HG03571 (cell line): ENCODE measurements around the gene GLRB.
"Not testable (repeated sequence)": the region's sequence is repeated elsewhere in the genome, so short reads cannot be mapped to it uniquely, and the experiment has no call there.

Source experiments
- ATAC-seq: cut with Tn5 transposase; IDR thresholded peaks from one replicate; pipeline ENCODE4 v1.9.1; 2021; ENCODE audit not compliant: unreplicated experiment

The GLRB gene

DNA sequence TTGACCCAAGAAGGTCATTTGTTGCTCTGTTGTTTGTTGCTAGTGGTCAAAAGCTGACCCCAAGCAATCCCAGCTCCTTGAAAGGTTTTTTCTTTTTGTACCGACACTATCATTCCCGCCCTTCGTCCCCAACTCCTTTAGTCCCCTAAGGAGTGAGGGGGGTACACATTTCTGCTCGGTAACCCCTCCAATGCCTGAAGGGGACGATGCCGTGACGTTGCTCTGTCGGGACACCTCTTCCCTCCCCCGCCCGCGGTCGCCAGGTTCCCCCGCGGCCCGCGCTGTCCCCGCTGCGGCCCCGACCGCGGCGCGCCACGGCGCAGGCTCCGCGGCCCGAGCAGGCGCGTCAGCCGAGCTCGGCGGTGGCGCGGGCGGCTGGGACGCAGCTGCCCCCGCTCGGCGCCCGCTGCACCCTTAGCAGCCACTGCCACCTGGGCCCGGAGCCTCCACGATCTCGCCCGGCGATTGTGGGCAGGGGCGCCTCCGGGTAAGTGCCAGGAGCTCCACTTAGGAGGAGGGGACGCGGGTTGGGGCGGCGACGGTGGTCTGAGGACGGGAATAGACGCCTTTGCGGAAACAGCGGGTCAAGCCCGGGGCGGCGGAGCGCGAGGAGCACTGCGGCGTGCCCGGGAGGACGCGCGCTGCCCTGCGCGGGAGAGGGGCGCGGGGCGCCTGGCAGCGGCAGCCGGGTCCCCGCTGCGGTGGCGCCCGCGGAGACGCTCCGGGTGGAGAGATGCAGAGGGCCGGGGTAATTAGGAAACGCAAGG is at the start of gene GLRB:
Gene GLRB, plus strand, starts transcription at position 340 of the 767 bp plus-strand sequence. CDS start 1,875 bp downstream, outside the sequence.
- ATAC-seq: no peak

DNA sequence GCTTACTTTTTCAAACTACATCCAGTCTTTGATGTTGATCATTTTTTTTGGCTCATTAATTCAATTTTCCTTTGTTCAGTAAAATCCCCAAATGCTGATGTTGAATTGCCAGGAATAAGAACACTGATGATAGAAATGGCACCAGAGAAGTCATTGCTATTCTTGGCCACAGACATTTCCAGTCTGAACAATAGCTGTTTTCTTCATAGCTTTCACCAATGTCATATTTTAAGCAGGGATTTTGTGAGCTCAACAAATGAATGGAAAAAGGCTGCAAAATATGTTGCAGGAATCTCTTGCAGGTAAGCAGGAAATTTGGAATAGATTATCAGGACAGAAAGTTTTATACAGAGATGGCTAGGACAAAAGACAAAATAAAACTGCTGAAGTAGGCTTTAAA is 40.5 kb upstream of the GLRB start:
- ATAC-seq: no peak

- no peak for ATAC-seq
Observed at GRCh38 chr4:157040405-157040804, 35.5 kb upstream of the GLRB start.

- ATAC-seq: no peak
Observed at GRCh38 chr4:157043131-157043530, 32.8 kb upstream of the GLRB start.

GRCh38 chr4:157045507-157046127 is 30.3 kb upstream of the GLRB start:
- no peak for ATAC-seq

GRCh38 chr4:157048248-157048647 is 27.7 kb upstream of the GLRB start:
- ATAC-seq: no peak

DNA sequence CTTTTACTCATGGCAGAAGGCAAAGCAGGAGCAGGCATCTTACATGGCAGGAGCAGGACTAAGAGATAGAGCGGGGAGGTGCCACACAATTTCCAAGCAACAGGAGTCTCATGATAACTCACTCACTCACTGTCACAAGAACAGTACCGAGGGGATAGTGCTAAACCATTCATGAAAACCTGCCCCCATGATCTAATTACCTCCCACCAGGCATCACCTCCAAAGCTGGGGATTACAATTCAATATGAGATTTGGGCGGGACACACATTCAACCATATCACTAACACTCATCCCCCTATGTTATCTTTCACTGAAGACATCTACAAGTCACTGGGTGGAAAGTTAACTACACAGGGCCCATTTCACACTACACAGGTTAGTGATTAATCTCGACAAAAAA is 25.4 kb upstream of the GLRB start:
- ATAC-seq: no peak

DNA sequence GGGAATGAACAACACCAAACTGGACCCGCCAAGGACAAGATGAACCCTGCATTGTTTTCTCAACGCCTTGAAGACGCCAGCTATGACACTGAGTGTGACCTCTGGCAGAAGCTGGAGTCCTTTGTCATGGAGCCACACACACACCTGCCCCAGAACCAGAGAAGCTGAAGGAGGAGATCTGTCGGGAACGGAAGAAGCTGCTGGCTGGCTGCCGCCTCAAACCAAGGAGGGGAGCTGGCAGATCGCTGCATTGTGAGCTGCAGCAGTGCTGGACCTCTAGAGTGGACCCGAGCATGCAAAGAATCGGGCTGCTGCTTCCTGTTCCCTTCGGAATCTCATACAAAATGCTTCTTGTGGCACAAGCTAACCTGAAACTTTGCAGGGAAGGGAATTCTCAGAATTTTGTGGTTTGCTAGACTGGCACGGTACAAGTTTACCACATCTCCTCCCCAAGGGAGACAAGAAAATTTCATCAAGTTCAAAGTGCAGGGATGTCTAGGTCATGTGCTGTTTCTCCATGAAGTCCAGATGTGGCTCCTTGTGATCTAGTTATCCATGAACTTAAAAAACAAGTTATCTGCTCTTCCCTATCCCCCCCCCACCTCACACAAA is 23.4 kb upstream of the GLRB start:
- no peak for ATAC-seq

DNA sequence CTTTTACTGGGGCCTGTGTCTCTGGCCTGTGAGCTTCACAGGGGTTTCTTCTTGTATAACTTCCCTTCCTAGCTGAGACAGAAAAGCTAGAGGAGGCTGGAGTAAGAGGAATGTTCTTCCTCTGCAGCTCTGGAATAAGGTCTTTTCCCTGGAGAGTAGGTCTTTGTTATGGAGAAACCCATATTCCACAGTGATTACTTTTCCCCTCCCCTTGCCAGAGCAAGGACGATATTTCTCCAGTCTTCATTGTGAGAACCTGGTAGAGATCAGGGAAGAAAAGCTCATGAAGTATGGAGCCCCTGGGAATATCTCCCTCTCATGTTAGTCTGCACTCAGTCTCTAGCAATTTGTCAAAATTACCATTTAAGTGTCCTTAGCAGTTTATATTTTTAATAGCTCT is 18.7 kb upstream of the GLRB start:
- no peak for ATAC-seq

- not testable (repeated sequence) for ATAC-seq
Observed at GRCh38 chr4:157058899-157059298, 17.1 kb upstream of the GLRB start.

DNA sequence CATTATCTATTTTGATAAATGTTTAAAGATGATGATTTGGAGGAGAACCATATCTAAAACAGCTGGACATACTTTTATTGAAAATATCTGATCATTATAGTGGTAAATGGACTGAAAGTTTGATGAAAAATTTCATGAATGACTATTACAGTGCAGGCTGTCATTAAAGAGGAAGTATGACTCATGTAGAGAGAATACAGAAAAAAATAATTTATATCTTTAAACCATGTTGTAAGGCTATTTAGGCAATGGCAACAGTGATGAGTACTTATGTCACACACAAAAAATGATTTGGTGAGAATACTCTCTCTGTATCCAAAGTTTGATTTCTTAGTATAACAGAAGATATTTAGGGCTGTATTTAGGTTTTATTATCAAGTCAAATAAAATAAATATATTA is 3.9 kb upstream of the GLRB start:
- no peak for ATAC-seq

DNA sequence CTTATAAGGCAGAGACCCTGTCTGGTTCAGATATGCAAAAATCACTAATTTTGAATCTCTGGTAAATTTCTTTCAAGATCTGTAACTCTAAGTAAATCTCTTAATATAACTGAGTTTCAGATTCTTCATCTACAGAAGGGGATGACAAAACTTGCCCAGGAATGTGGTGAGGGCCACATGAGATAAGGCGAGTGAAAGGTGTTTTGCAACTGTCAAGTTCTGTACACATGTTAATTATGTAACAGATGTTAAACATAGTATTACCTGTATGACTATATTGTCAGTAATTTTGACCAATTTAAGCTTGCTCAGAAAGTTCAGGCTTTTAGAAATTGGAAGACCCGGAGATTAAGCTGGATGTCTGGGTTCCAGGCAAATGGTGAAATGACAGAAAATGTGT is 549 bp upstream of the GLRB start:
- no peak for ATAC-seq

GRCh38 chr4:157076578-157076947 is 613 bp downstream of the GLRB start:
- no peak for ATAC-seq

DNA sequence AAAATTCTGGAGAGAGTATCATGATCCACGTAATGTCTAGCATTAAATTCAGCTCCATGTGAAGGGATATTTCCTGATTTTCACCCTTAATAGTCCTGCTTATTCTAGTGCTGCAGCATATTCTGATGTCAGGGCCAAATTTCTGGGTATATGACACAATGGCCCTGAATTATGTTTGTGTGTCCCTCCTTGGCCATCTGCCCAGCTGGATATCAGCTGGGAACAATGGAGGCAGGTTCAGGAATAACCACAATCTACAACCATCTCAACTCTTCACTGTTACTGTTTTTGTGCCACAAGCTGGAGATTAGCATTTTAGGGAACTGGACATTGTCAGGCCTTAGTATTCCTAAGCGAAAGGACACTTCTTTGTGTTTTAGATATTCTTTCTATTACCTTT is 3.5 kb downstream of the GLRB start:
- no peak for ATAC-seq

DNA sequence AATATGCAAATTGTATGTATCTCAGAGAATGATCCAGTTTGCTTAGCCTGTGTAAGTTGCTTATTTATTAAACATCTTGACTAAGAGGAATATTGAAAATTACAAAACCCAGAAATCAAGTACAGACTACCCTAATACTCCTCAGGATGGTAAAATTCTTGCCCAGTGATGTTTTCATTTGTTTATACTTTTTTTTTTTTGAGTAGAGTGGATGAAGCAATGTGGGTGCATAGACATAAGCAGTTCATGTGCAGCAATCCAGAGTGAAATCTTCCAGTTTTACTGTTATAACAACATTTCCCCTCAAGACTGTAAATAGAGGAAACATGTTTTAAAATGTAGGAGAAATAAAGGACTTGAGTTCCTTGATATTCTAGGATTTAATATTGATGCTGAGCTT is 4.7 kb downstream of the GLRB start:
- ATAC-seq: no peak

GRCh38 chr4:157095716-157096115 is 19.8 kb downstream of the GLRB start:
- no peak for ATAC-seq

DNA sequence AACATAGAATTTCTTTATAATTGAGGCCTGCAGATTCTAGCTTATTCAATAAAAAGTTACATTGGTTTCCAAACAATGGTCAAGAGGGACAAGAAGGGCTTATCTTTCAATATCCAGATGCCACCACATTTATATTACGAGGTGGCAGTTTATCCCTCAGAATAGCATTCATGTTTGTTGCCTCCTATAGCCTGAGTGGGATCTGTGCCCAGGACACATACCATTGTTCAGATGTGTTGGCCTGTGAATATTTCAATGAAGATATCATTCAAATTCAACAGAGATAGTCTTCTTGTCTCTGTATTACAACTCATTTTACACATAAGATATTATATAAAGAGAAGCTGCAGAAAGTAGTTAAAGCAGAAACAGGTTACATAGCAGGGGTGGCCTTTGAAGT is 20.5 kb downstream of the GLRB start:
- ATAC-seq: no peak

DNA sequence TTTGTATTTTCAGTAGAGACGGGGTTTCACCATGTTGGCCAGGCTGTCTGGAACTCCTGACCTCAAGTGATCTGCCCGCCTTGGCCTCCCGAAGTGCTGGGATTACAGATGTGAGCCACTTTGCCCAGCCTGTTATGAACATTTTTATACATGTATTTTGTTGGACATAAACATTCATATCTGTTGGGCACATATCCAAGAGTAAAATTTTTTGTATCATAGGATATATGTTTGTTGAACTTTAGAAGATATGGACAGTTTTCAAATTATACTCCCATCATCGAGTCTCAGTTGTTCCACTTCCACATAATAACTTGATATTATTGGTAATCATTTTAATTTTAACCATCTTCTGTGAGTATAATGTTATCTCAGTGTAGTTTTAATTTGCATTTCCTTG is 23.6 kb downstream of the GLRB start:
- ATAC-seq: no peak

- ATAC-seq: no peak
Observed at GRCh38 chr4:157104541-157104940, 28.6 kb downstream of the GLRB start.

- ATAC-seq: no peak
Observed at GRCh38 chr4:157114671-157115070, 38.7 kb downstream of the GLRB start.

GRCh38 chr4:157115613-157116335 is 39.8 kb downstream of the GLRB start:
- no peak for ATAC-seq

DNA sequence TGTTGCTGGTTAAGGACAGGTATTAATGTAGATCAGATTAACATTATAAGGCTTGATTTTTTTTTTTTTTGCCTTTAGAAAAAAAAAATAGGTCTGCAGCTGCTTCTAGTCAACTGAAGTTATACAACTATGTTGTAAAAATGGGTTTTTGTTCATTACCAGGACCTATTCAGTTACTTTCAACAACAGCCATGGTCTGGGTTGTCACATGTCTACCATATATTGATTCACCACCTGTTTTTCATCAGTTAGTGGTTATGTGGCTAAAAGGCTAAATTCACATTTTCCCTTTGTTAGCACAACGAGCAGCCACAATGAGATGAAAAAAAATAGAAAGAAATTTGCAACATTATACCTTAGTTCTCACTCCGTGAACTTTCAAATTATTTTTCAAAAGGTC is 45.5 kb downstream of the GLRB start:
- ATAC-seq: no peak
